Panc1 (cell line): Measurements from ENCODE around the gene RWDD1. TPM values are rescaled to one million over a fixed set of nuclear protein-coding genes. Genes with fewer than 3 reads are reported as not detected.

Source experiments
- ATAC-seq: fragments of 200-7000 bp; cut with Tn5 transposase; 2 replicates; pipeline ENCODE4 v1.9.1; 2020; ENCODE audit warnings: mild to moderate bottlenecking, moderate library complexity
- Bru-seq: library from RNA; stranded (reverse); fragments of 400-500 nt; gene quantifications from one replicate; lab custom pipeline; 2021; lab: Mats Ljungman, UMichigan
- BruChase-seq, 2 experiments: library from RNA; stranded (reverse); fragments of 400-500 nt; gene quantifications; one replicate each; lab custom pipeline; 2021; lab: Mats Ljungman, UMichigan
- BruUV-seq: library from RNA; stranded (reverse); fragments of 400-500 nt; replicated peaks from 2 replicates; lab custom pipeline; 2021; lab: Mats Ljungman, UMichigan
- CTCF ChIA-PET: fragments of 300-600 bp; sonication (Branson Sonifier 250); formaldehyde crosslinking; loops from one replicate; lab custom pipeline; 2022; ENCODE audit warnings: antibody characterized with exemption; lab: Charles Lee
- POLR2A ChIA-PET: fragments of 300-600 bp; sonication (Branson Sonifier 250); formaldehyde crosslinking; loops from one replicate; lab custom pipeline; 2022; ENCODE audit warnings: antibody characterized with exemption; lab: Charles Lee
- DNase-seq: peaks from one replicate; pipeline ENCODE4 v3.0.0-alpha.2; 2010; ENCODE audit warnings: low read depth, low spot score
- H3K27ac ChIP-seq: 2 replicates; pipeline ENCODE4 v1.5.1; 2011; ENCODE audit warnings: mild to moderate bottlenecking, low read length, inconsistent platforms
- H3K27me3 ChIP-seq: fragments of 200-500 bp; sonication (Bioruptor generic); 2 replicates; pipeline ENCODE4 v1.6.0; 2014; ENCODE audit warnings: low read length, inconsistent platforms; ENCODE audit not compliant: control insufficient read depth, insufficient read depth
- H3K36me3 ChIP-seq: fragments of 200-500 bp; sonication (Bioruptor generic); 2 replicates; pipeline ENCODE4 v1.5.1; 2014; ENCODE audit warnings: inconsistent platforms, mild to moderate bottlenecking, low read length, moderate library complexity; ENCODE audit not compliant: control insufficient read depth, insufficient read depth
- H3K4me1 ChIP-seq: 2 replicates; pipeline ENCODE4 v1.5.1; 2011; ENCODE audit warnings: inconsistent platforms, mild to moderate bottlenecking, low read length, moderate library complexity; ENCODE audit not compliant: control insufficient read depth, insufficient read depth
- H3K4me3 ChIP-seq, 2 experiments: 2 replicates each; pipeline ENCODE4 v1.5.1; 2011 to 2012; ENCODE audit warnings: low read depth in 2 of 2, low read length in 2 of 2, mild to moderate bottlenecking in 2 of 2, inconsistent platforms in 1 of 2, moderate library complexity in 1 of 2
- H3K9me3 ChIP-seq: fragments of 200-500 bp; sonication (Bioruptor generic); 2 replicates; pipeline ENCODE4 v1.5.1; 2014; ENCODE audit warnings: low read depth, mild to moderate bottlenecking, inconsistent platforms, low read length, moderate library complexity; ENCODE audit not compliant: control insufficient read depth, insufficient read depth
- POLR2AphosphoS5 ChIP-seq: IDR thresholded peaks from 2 replicates; pipeline ENCODE4 v1.6.1; 2012; ENCODE audit warnings: mild to moderate bottlenecking, low read depth, low read length, moderate library complexity
- SIN3A ChIP-seq: IDR thresholded peaks from 2 replicates; pipeline ENCODE4 v1.6.1; 2012; ENCODE audit warnings: low read depth, mild to moderate bottlenecking, low read length, moderate library complexity, borderline replicate concordance; ENCODE audit not compliant: insufficient read depth
- TCF7L2 ChIP-seq: IDR thresholded peaks from 2 replicates; pipeline ENCODE4 v1.6.1; 2011; ENCODE audit warnings: mild to moderate bottlenecking, low read depth, low read length, inconsistent platforms
- in situ Hi-C: cut with HindIII; loops from 2 replicates; pipeline ENCODE4 v1.10.0; 2016; ENCODE audit warnings: low sequenced_read_pairs, low pct_unique_long_range_greater_than_20kb
- intact Hi-C: fragments of 100-400 bp; cut with micrococcal nuclease; formaldehyde crosslinking; loops from one replicate; pipeline ENCODE4 v1.10.0; 2022; ENCODE audit not compliant: unreplicated experiment
- long read RNA-seq: library from polyadenylated mRNA; unstranded; transcript quantifications from one replicate; pipeline ENCODE4 v2.0.0, GENCODE V29; 2021; ENCODE audit not compliant: unreplicated experiment
- polyA plus RNA-seq: library from polyadenylated mRNA; unstranded; fragments of >200 nt; gene quantifications from one replicate; pipeline ENCODE4 v1.2.1, GENCODE V29; 2012; ENCODE audit warnings: missing spikeins; ENCODE audit not compliant: insufficient read length
- total RNA-seq: library from RNA; stranded (reverse); gene quantifications from one replicate; pipeline ENCODE4 v1.2.1, GENCODE V29; 2021; ENCODE audit not compliant: unreplicated experiment
- TF ChIP-seq, protein P1 (sequence below), 2 experiments: IDR thresholded peaks; 2 replicates each; pipeline ENCODE4 v1.6.1; 2011 to 2012; ENCODE audit warnings: low read depth in 2 of 2, control low read depth in 1 of 2, low read length in 1 of 2, mild to moderate bottlenecking in 1 of 2, moderate library complexity in 1 of 2; ENCODE audit not compliant: insufficient read depth in 1 of 2
- TF ChIP-seq, protein P2 (sequence below): fragments of 450-650 bp; IDR thresholded peaks from 2 replicates; pipeline ENCODE4 v1.5.1; 2017; ENCODE audit warnings: mild to moderate bottlenecking

Gene RWDD1, protein sequence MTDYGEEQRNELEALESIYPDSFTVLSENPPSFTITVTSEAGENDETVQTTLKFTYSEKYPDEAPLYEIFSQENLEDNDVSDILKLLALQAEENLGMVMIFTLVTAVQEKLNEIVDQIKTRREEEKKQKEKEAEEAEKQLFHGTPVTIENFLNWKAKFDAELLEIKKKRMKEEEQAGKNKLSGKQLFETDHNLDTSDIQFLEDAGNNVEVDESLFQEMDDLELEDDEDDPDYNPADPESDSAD
- total RNA-seq (68.0 TPM), Bru-seq, nascent RNA (percentile 91 among the genes with signal in this experiment), BruChase-seq, experiment 1, labeled RNA remaining after a 2-hour chase (percentile 75 among the genes with signal in this experiment), BruChase-seq, experiment 2, labeled RNA remaining after a 6-hour chase (percentile 82 among the genes with signal in this experiment)
- 65.4 TPM for polyA plus RNA-seq
- long read RNA-seq, full-length matches to known transcripts, result 61 of 195 reads
- long read RNA-seq, partial matches to known transcripts, result 133 of 195 reads
- long read RNA-seq, other reads (novel, unspliced or antisense), result 1 of 195 reads

DNA sequence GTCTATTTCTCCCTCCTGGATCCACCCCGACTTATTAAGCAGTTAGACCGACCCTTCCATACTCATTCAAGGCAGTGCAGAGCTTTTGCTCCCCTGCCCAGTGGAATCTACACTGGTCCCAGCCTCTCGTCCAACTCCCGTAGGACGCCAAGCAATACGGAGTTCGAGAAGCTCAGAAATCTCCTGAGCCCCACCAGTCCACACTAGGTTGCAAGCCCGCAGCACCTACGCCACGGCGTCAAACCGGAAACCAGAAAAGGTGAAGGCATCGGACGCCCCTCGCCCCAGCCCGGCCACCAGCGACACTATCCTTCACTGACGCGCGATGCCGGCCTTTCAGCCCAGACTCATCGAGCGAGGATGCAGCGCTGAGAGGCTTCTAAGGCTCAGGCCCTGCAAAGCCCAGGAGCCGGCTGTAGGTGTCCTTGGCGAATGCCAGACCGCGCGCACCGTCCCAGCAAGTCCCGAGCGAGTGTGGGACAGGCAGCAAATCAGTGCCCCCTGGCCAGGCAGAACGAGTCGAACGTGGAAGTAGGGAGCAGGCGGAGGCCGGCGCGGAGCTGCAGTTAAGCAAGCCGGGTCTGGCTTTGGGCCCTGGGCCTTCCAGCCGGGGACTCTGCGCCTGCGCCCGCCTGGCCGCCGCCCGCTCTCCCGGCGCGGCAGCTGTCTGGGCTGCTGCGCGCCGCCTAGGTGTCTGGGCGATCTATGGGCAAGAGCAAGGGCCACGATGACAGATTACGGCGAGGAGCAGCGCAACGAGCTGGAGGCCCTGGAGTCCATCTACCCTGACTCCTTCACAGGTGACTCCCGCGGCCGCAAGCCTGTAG is at the start of gene RWDD1:
Gene RWDD1 (plus strand): TSS at position 649 of the 827 bp plus-strand sequence. CDS start 79 bp downstream, at position 728.
- peak; percentile 99 for ATAC-seq
- intact Hi-C loops (no loop called here), in situ Hi-C loops (no loop called here)
- peak; percentile 96 for TF ChIP-seq SIN3A
- peak; percentile 91 for TF ChIP-seq TCF7L2
- peak; percentile 96 for TF ChIP-seq POLR2AphosphoS5
- TF ChIP-seq, protein P1, sequence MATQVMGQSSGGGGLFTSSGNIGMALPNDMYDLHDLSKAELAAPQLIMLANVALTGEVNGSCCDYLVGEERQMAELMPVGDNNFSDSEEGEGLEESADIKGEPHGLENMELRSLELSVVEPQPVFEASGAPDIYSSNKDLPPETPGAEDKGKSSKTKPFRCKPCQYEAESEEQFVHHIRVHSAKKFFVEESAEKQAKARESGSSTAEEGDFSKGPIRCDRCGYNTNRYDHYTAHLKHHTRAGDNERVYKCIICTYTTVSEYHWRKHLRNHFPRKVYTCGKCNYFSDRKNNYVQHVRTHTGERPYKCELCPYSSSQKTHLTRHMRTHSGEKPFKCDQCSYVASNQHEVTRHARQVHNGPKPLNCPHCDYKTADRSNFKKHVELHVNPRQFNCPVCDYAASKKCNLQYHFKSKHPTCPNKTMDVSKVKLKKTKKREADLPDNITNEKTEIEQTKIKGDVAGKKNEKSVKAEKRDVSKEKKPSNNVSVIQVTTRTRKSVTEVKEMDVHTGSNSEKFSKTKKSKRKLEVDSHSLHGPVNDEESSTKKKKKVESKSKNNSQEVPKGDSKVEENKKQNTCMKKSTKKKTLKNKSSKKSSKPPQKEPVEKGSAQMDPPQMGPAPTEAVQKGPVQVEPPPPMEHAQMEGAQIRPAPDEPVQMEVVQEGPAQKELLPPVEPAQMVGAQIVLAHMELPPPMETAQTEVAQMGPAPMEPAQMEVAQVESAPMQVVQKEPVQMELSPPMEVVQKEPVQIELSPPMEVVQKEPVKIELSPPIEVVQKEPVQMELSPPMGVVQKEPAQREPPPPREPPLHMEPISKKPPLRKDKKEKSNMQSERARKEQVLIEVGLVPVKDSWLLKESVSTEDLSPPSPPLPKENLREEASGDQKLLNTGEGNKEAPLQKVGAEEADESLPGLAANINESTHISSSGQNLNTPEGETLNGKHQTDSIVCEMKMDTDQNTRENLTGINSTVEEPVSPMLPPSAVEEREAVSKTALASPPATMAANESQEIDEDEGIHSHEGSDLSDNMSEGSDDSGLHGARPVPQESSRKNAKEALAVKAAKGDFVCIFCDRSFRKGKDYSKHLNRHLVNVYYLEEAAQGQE (IDR thresholded peaks at IDR 0.05; ENCODE audit: insufficient read depth in 1 of 2, low read depth in 2 of 2, low read length in 1 of 2), result no peak
- TF ChIP-seq, protein P2, sequence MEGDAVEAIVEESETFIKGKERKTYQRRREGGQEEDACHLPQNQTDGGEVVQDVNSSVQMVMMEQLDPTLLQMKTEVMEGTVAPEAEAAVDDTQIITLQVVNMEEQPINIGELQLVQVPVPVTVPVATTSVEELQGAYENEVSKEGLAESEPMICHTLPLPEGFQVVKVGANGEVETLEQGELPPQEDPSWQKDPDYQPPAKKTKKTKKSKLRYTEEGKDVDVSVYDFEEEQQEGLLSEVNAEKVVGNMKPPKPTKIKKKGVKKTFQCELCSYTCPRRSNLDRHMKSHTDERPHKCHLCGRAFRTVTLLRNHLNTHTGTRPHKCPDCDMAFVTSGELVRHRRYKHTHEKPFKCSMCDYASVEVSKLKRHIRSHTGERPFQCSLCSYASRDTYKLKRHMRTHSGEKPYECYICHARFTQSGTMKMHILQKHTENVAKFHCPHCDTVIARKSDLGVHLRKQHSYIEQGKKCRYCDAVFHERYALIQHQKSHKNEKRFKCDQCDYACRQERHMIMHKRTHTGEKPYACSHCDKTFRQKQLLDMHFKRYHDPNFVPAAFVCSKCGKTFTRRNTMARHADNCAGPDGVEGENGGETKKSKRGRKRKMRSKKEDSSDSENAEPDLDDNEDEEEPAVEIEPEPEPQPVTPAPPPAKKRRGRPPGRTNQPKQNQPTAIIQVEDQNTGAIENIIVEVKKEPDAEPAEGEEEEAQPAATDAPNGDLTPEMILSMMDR, result no peak; the same call in 1 of the 2 replicates
- no peaks in the 10 kb centered on the region for H3K27me3 ChIP-seq
- H3K36me3 ChIP-seq, result peaks cover 2% of the 10 kb centered on the region
- ChIA-PET CTCF (no interaction called here), POLR2A (interaction anchor here (0.6 to 0.9 kb wide), 3 partner anchors 8 to 480 kb away, joined by 3 to 5 read pairs (median 4); no protein-coding TSS in a partner anchor)
- no TSS peak for BruUV-seq
- no peaks in the 10 kb centered on the region for H3K9me3 ChIP-seq
- peak within 1 kb of the TSS; percentile 83 to 97 for H3K4me3 ChIP-seq
- DNase-seq, result peak; percentile 99
- H3K27ac ChIP-seq, result peak within 1 kb of the TSS; percentile 98
- H3K4me1 ChIP-seq, result peaks cover 22% of the 10 kb centered on the region

DNA sequence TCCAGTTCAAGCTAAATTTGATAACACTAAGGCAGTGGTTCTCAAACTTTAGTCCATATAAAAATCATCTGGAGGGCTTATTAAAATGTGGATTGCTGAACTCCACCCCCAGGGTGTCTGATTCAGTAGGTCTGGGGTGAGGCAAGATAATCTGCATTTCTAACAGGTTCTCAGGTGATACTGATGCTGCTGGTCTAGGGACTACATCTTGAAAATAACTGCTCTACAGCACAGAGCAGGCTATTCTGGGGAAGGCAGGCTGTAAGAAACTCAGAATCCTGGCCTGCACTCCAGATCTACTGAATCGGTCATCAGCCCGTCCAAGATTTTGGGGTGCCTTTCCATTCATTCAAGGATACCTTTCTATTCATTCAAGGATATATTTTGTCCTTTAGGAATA is 48.4 kb upstream of the RWDD1 start:
- H3K36me3 ChIP-seq, result no peaks in the 10 kb centered on the region
- H3K27ac ChIP-seq, result no peak overlapping the region
- no TSS peak for BruUV-seq
- POLR2A ChIA-PET, result no interaction called here
- CTCF ChIA-PET, result no interaction called here
- intact Hi-C loops (no loop called here), in situ Hi-C loops (no loop called here)
- H3K9me3 ChIP-seq, result no peaks in the 10 kb centered on the region
- H3K27me3 ChIP-seq, result peaks cover 21% of the 10 kb centered on the region
- no peak for DNase-seq
- TF ChIP-seq, protein P1 (IDR thresholded peaks at IDR 0.05; ENCODE audit: insufficient read depth in 1 of 2, low read depth in 2 of 2, low read length in 1 of 2), result no peak
- TF ChIP-seq SIN3A, result no peak
- no peak for TF ChIP-seq TCF7L2
- no peak for TF ChIP-seq POLR2AphosphoS5
- TF ChIP-seq, protein P2, result no peak
- H3K4me3 ChIP-seq, result no peak overlapping the region
- no peak for ATAC-seq
- H3K4me1 ChIP-seq, result no peaks in the 10 kb centered on the region
